ENCODE data around the gene CCNA2.

DNA sequence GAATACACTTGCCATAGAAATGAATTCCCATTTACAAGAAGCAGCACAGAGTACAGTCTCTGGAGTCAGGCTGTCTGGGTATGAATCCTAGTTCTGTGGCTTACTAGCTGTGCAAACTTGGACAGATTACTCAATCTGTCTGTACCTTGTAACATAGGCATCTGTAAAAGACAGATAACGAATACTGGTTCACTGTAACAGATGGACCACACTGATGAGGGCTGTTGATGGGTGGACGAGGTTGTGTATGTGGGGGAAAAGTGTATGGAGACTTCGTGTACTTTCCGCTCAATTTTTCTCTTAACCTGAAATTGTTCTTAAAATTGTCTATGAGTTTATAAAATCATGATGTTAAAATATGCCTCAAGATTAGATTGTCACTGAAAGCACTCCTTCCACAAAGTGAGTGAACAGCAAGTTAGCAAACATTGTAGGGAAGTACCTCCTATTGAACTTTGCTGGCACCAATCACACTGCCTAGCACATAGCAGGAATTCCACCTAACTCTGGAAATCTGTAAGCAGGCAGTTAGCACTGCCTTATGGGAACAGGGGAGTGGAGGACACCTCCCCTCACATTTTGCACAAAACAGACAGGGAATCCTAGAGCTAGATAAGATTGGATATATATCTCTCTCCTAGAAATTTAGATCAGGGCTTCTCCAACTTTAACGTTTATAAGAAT lies 29.0 kb downstream of the CCNA2 start:
- TF ChIP-seq BHLHE40 (IDR thresholded peaks at IDR 0.05; ENCODE audit: borderline replicate concordance): no peak
- no peak for TF ChIP-seq HDGF (IDR thresholded peaks at IDR 0.05; ENCODE audit: borderline replicate concordance)
- no peak for TF ChIP-seq TARDBP (IDR thresholded peaks at IDR 0.05)
- no peak for TF ChIP-seq FOXA1 (IDR thresholded peaks at IDR 0.05)

Measured in HEK293T (cell line).